ENCODE results near the gene SUSD3. TPM values are rescaled to one million over a fixed set of nuclear protein-coding genes. Genes with fewer than 3 reads are reported as not detected.

The SUSD3 gene
- polyA plus RNA-seq, 3 donors = 10.5 to 24.6 (median 15.7) TPM

GRCh38 chr9:93130861-93131481 lies 72.5 kb downstream of the SUSD3 start:
- peak in 2 of 3 donors; percentile 55 to 67 for DNase-seq

More at GRCh38 chr9:93130861-93131481, 72.5 kb downstream of the SUSD3 start:
- H3K9me3 Mint-ChIP-seq = peaks cover 0 to 2% (median 0%) of the 10 kb centered on the region in 7 donors
- Histone ChIP-seq H3K4me1 (ENCODE audit: control insufficient read depth in 1 of 2, insufficient read depth in 2 of 2, low read length in 2 of 2) (peaks cover 86% of the 10 kb centered on the region in 2 donors), H3K9ac (ENCODE audit: insufficient read depth, low read length, poor library complexity, severe bottlenecking) (peak overlapping the region; percentile 100), H3K36me3 (replicated peaks in 1 of 2; ENCODE audit: control insufficient read depth in 1 of 2, insufficient read depth in 2 of 2, low read length in 2 of 2) (peaks cover 20 to 32% of the 10 kb centered on the region in 2 donors), H2AFZ (ENCODE audit: insufficient read depth, low read depth, low read length, poor library complexity, severe bottlenecking) (no peak overlapping the region), H3K4me2 (replicated peaks; ENCODE audit: extremely low read depth, low read length, poor library complexity, severe bottlenecking) (peak overlapping the region; percentile 92), H3K27me3 (ENCODE audit: control insufficient read depth in 2 of 2, insufficient read depth in 2 of 2, low read length in 2 of 2) (no peaks in the 10 kb centered on the region), H4K20me1 (ENCODE audit: insufficient read depth, low read length) (peaks cover 80% of the 10 kb centered on the region), H3K4me3 (replicated peaks in 1 of 3; ENCODE audit: low read depth in 2 of 3, low read length in 3 of 3) (peak overlapping the region; percentile 83 to 89 (median 88)), H3K9me3 (replicated peaks in 1 of 2; ENCODE audit: control insufficient read depth in 1 of 2, insufficient read depth in 1 of 2, low read length in 2 of 2) (no peaks in the 10 kb centered on the region), H3K27ac (ENCODE audit: low read depth in 1 of 2, low read length in 2 of 2) (peak overlapping the region; percentile 59 to 95), H3K79me2 (ENCODE audit: insufficient read depth, low read length) (peaks cover 80% of the 10 kb centered on the region)
- TF ChIP-seq CTCF (IDR thresholded peaks at IDR 0.05) = no peak
- WGBS (ENCODE audit: insufficient coverage) = 28% methylated on average over 12 of the region's 15 CpGs
- peaks cover 43 to 64% of the 10 kb centered on the region in 2 donors for H3K36me3 Mint-ChIP-seq
- peaks cover 84% of the 10 kb centered on the region for H3K4me1 Mint-ChIP-seq
- intact Hi-C loops (cut with micrococcal nuclease) = loop anchor here in 1 of 2 donors (5.0 to 10.0 kb wide), 2 partner anchors 34 to 434 kb away; partner anchors contain the start of gene CARD19
- peak overlapping the region; percentile 20 to 96 (median 80) for H3K27ac Mint-ChIP-seq
- H3K4me3 Mint-ChIP-seq = peak overlapping the region; percentile 92 to 94
- H3K27me3 Mint-ChIP-seq (ENCODE audit: low read depth in 3 of 3) = peaks cover 0 to 10% (median 7%) of the 10 kb centered on the region in 3 donors
